ENCODE results near the gene ADGB. TPM values are rescaled to one million over a fixed set of nuclear protein-coding genes. Genes with fewer than 3 reads are reported as not detected.

Gene ADGB
- total and polyA plus RNA-seq, 3 donors from 2014 or later, result 23.8 to 53.0 (median 28.8) TPM

DNA sequence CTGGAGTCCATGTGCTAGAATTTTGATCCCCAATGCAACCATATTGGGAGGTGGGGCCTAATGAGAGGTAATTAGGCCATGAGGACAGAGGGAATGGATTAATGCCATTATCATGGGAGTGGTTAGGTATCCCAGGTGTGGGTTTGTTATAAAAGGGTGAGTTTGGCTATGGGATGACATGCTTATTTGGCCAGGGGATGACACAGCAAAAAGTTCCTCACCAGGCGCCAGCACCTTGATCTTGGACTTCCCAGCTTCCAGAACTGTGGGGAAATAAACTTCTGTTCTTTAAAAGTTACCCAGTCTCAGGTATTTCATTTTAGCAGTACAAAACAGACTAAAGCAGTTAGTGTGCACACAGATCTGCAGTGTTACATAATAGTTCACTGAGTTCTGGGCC, 84.1 kb downstream of the ADGB start:
- H3K4me3 ChIP-seq, result no peak overlapping the region
- no peaks in the 10 kb centered on the region for H3K27me3 ChIP-seq
- H3K27ac ChIP-seq, result no peak overlapping the region
- H3K4me1 ChIP-seq, result no peaks in the 10 kb centered on the region
- no peaks in the 10 kb centered on the region for H3K9me3 ChIP-seq
- TF ChIP-seq, protein P1, sequence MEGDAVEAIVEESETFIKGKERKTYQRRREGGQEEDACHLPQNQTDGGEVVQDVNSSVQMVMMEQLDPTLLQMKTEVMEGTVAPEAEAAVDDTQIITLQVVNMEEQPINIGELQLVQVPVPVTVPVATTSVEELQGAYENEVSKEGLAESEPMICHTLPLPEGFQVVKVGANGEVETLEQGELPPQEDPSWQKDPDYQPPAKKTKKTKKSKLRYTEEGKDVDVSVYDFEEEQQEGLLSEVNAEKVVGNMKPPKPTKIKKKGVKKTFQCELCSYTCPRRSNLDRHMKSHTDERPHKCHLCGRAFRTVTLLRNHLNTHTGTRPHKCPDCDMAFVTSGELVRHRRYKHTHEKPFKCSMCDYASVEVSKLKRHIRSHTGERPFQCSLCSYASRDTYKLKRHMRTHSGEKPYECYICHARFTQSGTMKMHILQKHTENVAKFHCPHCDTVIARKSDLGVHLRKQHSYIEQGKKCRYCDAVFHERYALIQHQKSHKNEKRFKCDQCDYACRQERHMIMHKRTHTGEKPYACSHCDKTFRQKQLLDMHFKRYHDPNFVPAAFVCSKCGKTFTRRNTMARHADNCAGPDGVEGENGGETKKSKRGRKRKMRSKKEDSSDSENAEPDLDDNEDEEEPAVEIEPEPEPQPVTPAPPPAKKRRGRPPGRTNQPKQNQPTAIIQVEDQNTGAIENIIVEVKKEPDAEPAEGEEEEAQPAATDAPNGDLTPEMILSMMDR (IDR thresholded peaks at IDR 0.05), result no peak
- TF ChIP-seq POLR2A (IDR thresholded peaks at IDR 0.05), result no peak
- H3K36me3 ChIP-seq (ENCODE audit: low read depth, missing control alignments), result no peaks in the 10 kb centered on the region
- 92 to 100% methylated on average over 1 of the region's 1 CpG for WGBS, 2 donors
- intact Hi-C loops (cut with DNase I; ENCODE audit: low total_unique reads), result no loop called here
- no peak for DNase-seq

DNA sequence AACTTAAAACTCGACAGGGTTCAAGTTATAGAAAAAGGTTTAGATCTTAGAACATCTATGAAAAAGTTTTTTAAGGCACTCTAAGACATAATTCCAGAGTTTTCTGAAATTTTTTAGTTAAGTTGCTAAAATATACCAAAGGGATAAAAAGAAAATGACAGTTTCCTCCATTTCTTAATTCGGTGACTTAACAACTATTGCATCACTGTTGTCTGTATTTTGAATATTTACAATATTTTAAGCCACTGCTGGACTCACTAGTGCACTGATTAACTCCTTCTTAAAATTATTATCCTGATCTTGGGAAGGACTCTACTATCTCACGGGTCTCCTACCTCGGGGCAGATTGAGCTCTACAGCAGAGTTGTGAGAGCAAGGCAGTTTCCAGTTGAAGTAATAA, 91.0 kb downstream of the ADGB start:
- Histone ChIP-seq H3K36me3 (ENCODE audit: low read depth, missing control alignments) (no peaks in the 10 kb centered on the region), H3K4me1 (no peaks in the 10 kb centered on the region), H3K27ac (no peak overlapping the region), H3K4me3 (no peak overlapping the region), H3K27me3 (no peaks in the 10 kb centered on the region), H3K9me3 (no peaks in the 10 kb centered on the region)
- intact Hi-C loops (cut with DNase I; ENCODE audit: low total_unique reads), result no loop called here
- no peak for DNase-seq
- WGBS, 2 donors, result 83 to 86% methylated on average over 4 of the region's 4 CpGs
- TF ChIP-seq, protein P1 (IDR thresholded peaks at IDR 0.05), result no peak
- no peak for TF ChIP-seq POLR2A (IDR thresholded peaks at IDR 0.05)

DNA sequence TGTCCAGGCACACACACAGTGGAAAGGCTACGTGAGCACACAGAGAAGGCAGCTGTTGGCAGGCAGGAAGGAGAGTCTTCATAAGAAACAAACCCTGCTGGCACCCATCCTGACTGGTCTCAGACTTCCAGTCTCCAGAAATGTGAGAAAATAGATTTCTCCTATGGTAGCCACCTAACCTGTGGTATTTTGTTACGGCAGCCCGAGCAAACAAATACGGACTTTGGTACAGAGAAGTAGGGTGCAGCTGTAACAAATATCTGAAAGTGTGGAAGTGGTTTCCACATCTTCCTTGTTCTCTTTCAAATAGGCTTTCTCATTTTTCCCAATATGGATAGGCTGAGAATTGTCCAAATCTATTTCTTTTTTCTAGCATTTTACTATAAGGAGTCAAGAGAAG, 94.6 kb downstream of the ADGB start:
- no peaks in the 10 kb centered on the region for H3K36me3 ChIP-seq (ENCODE audit: low read depth, missing control alignments)
- H3K4me3 ChIP-seq, result no peak overlapping the region
- H3K27me3 ChIP-seq, result no peaks in the 10 kb centered on the region
- no peaks in the 10 kb centered on the region for H3K4me1 ChIP-seq
- intact Hi-C loops (cut with DNase I; ENCODE audit: low total_unique reads), result no loop called here
- H3K9me3 ChIP-seq, result no peaks in the 10 kb centered on the region
- no peak overlapping the region for H3K27ac ChIP-seq
- 93 to 94% methylated on average over 4 of the region's 4 CpGs for WGBS, 2 donors
- DNase-seq, result no peak
- TF ChIP-seq, protein P1 (IDR thresholded peaks at IDR 0.05), result no peak
- no peak for TF ChIP-seq POLR2A (IDR thresholded peaks at IDR 0.05)

DNA sequence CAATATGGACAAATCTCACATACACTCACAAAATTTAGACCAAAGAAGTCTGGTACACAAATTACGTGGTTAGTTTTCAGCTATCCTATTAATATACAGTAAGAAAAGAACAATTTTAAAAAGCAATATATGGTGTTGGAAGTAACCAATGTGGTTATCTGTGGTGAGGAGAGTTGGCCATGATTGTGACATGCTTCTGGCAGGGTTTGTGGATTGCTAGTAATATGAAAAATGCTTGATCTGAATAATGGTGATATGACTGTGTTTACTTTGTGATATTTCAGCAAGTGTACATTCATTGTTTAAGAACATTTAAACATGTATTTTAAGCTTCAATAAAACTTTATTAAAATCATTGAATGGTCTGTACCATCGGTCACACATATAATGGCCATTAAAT, 99.1 kb downstream of the ADGB start:
- H3K4me3 ChIP-seq, result no peak overlapping the region
- H3K27me3 ChIP-seq, result no peaks in the 10 kb centered on the region
- intact Hi-C loops (cut with DNase I; ENCODE audit: low total_unique reads), result loop anchor here (5.0 kb wide), 1 partner anchor 156 kb away; the partner anchor contains the start of gene RAB32

More for the DNA sequence above, 99.1 kb downstream of the ADGB start:
- Histone ChIP-seq H3K4me1 (no peaks in the 10 kb centered on the region), H3K27ac (no peak overlapping the region), H3K9me3 (no peaks in the 10 kb centered on the region), H3K36me3 (ENCODE audit: low read depth, missing control alignments) (no peaks in the 10 kb centered on the region)
- 84 to 90% methylated on average over 2 of the region's 2 CpGs for WGBS, 2 donors
- no peak for DNase-seq
- TF ChIP-seq, protein P1 (IDR thresholded peaks at IDR 0.05), result no peak
- TF ChIP-seq POLR2A (IDR thresholded peaks at IDR 0.05), result no peak
